ENCODE results near the gene PCIF1. TPM values are rescaled to one million over a fixed set of nuclear protein-coding genes. Genes with fewer than 3 reads are reported as not detected.
A peak's percentile ranks its signal among the peaks of the same experiment; 100 is the strongest.

The PCIF1 gene
- total RNA-seq, 1 donor from 2014 or later, result 9.5 TPM

GRCh38 chr20:45968801-45969711 lies 34.6 kb downstream of the PCIF1 start:
- Histone ChIP-seq H2AFZ (replicated peaks) (no peak overlapping the region), H3F3A (ENCODE audit: low read depth) (peaks cover 31% of the 10 kb centered on the region), H3K4me3 (no peak overlapping the region), H4K20me1 (ENCODE audit: low read depth) (no peaks in the 10 kb centered on the region), H3K9me3 (ENCODE audit: low read depth) (no peaks in the 10 kb centered on the region), H3K27ac (no peak overlapping the region), H3K9ac (no peak overlapping the region), H3K36me3 (no peaks in the 10 kb centered on the region), H3K27me3 (no peaks in the 10 kb centered on the region), H3K79me2 (ENCODE audit: low read depth) (peaks cover 8% of the 10 kb centered on the region), H3K4me1 (peaks cover 14% of the 10 kb centered on the region), H3K4me2 (no peak overlapping the region)
- Mint-ChIP-seq H3K27ac (no peak overlapping the region), H3K4me3 (no peak overlapping the region), H3K9me3 (no peaks in the 10 kb centered on the region), H3K36me3 (no peaks in the 10 kb centered on the region), H3K4me1 (peaks cover 13% of the 10 kb centered on the region), H3K27me3 (ENCODE audit: insufficient read depth, low read depth) (peaks cover 3% of the 10 kb centered on the region)
- DNase-seq (ENCODE audit: low spot score), result no peak
- TF ChIP-seq EZH2phosphoT487 (IDR thresholded peaks at IDR 0.05) (no peak), EZH2 (IDR thresholded peaks at IDR 0.05) (no peak), CTCF (IDR thresholded peaks at IDR 0.05) (no peak)

GRCh38 chr20:45969712-45970634 lies 35.5 kb downstream of the PCIF1 start:
- peaks cover 31% of the 10 kb centered on the region for H3F3A ChIP-seq (ENCODE audit: low read depth)
- Mint-ChIP-seq H3K9me3 (no peaks in the 10 kb centered on the region), H3K27ac (peak overlapping the region; percentile 94), H3K4me1 (peaks cover 13% of the 10 kb centered on the region), H3K4me3 (peak overlapping the region; percentile 81), H3K36me3 (no peaks in the 10 kb centered on the region), H3K27me3 (ENCODE audit: insufficient read depth, low read depth) (peaks cover 3% of the 10 kb centered on the region)
- H3K9me3 ChIP-seq (ENCODE audit: low read depth), result no peaks in the 10 kb centered on the region
- no peak overlapping the region for H2AFZ ChIP-seq (replicated peaks)
- peak overlapping the region; percentile 90 for H3K4me2 ChIP-seq
- H3K9ac ChIP-seq, result no peak overlapping the region
- no peak overlapping the region for H3K4me3 ChIP-seq
- no peak for TF ChIP-seq EZH2phosphoT487 (IDR thresholded peaks at IDR 0.05)
- TF ChIP-seq EZH2 (IDR thresholded peaks at IDR 0.05), result no peak
- peak; percentile 66 for TF ChIP-seq CTCF (IDR thresholded peaks at IDR 0.05)
- no peaks in the 10 kb centered on the region for H3K27me3 ChIP-seq
- no peak overlapping the region for H3K27ac ChIP-seq
- H3K79me2 ChIP-seq (ENCODE audit: low read depth), result peaks cover 8% of the 10 kb centered on the region
- peak; percentile 80 for DNase-seq (ENCODE audit: low spot score)
- H3K4me1 ChIP-seq, result peaks cover 14% of the 10 kb centered on the region
- no peaks in the 10 kb centered on the region for H3K36me3 ChIP-seq
- no peaks in the 10 kb centered on the region for H4K20me1 ChIP-seq (ENCODE audit: low read depth)

GRCh38 chr20:45970646-45971424 lies 36.4 kb downstream of the PCIF1 start:
- peak; percentile 30 for DNase-seq (ENCODE audit: low spot score)
- no peak overlapping the region for H3K27ac ChIP-seq
- no peak overlapping the region for H2AFZ ChIP-seq (replicated peaks)

More at GRCh38 chr20:45970646-45971424, 36.4 kb downstream of the PCIF1 start:
- Histone ChIP-seq H3K79me2 (ENCODE audit: low read depth) (peaks cover 8% of the 10 kb centered on the region), H3K36me3 (no peaks in the 10 kb centered on the region), H3K27me3 (no peaks in the 10 kb centered on the region), H3K9ac (no peak overlapping the region), H3K4me1 (peaks cover 14% of the 10 kb centered on the region), H3K4me3 (peak overlapping the region; percentile 88), H3F3A (ENCODE audit: low read depth) (peaks cover 31% of the 10 kb centered on the region), H3K4me2 (peak overlapping the region; percentile 90), H4K20me1 (ENCODE audit: low read depth) (no peaks in the 10 kb centered on the region), H3K9me3 (ENCODE audit: low read depth) (no peaks in the 10 kb centered on the region)
- peaks cover 3% of the 10 kb centered on the region for H3K27me3 Mint-ChIP-seq (ENCODE audit: insufficient read depth, low read depth)
- H3K4me1 Mint-ChIP-seq, result peaks cover 13% of the 10 kb centered on the region
- TF ChIP-seq CTCF (IDR thresholded peaks at IDR 0.05) (no peak), EZH2phosphoT487 (IDR thresholded peaks at IDR 0.05) (no peak), EZH2 (IDR thresholded peaks at IDR 0.05) (no peak)
- peak overlapping the region; percentile 94 for H3K27ac Mint-ChIP-seq
- H3K36me3 Mint-ChIP-seq, result no peaks in the 10 kb centered on the region
- no peaks in the 10 kb centered on the region for H3K9me3 Mint-ChIP-seq
- peak overlapping the region; percentile 95 for H3K4me3 Mint-ChIP-seq
